GM23338 (cell line): ENCODE data around the gene DAAM1. TPM values are rescaled to one million over a fixed set of nuclear protein-coding genes. Genes with fewer than 3 reads are reported as not detected.

Source experiments
- ATAC-seq: fragments of 200-7000 bp; cut with Tn5 transposase; 3 replicates; pipeline ENCODE4 v1.9.1; 2020
- DNase-seq: peaks from one replicate; pipeline ENCODE4 v3.0.0-alpha.2; 2015; ENCODE audit warnings: low spot score
- H2AFZ ChIP-seq: fragments of 200-600 bp; sonication (generic); 2 replicates; pipeline ENCODE4 v1.8.0; 2016; ENCODE audit warnings: antibody characterized with exemption, mild to moderate bottlenecking, moderate library complexity
- H3F3A ChIP-seq: fragments of 200-600 bp; sonication (generic); replicated peaks from 2 replicates; pipeline ENCODE4 v1.8.0; 2017; ENCODE audit warnings: antibody characterized with exemption, mixed run types, low read depth
- H3K27ac ChIP-seq: fragments of 200-600 bp; sonication (generic); 2 replicates; pipeline ENCODE4 v1.6.1; 2016; ENCODE audit warnings: low read depth
- H3K27me3 ChIP-seq: fragments of 200-600 bp; sonication (generic); 2 replicates; pipeline ENCODE4 v1.8.0; 2016; ENCODE audit warnings: mild to moderate bottlenecking, mixed run types, moderate library complexity; ENCODE audit not compliant: insufficient read depth
- H3K36me3 ChIP-seq: fragments of 200-600 bp; sonication (generic); 2 replicates; pipeline ENCODE4 v1.8.0; 2016; ENCODE audit warnings: mild to moderate bottlenecking; ENCODE audit not compliant: insufficient read depth
- H3K4me1 ChIP-seq: fragments of 200-600 bp; sonication (generic); 2 replicates; pipeline ENCODE4 v1.8.0; 2016; ENCODE audit warnings: mild to moderate bottlenecking, moderate library complexity; ENCODE audit not compliant: insufficient read depth
- H3K4me2 ChIP-seq: fragments of 200-600 bp; sonication (generic); 2 replicates; pipeline ENCODE4 v1.7.1; 2017; ENCODE audit warnings: mixed run types
- H3K4me3 ChIP-seq: fragments of 200-600 bp; sonication (generic); 2 replicates; pipeline ENCODE4 v1.6.1; 2016; ENCODE audit warnings: mixed run types
- H3K79me2 ChIP-seq: fragments of 200-600 bp; sonication (generic); replicated peaks from 2 replicates; pipeline ENCODE4 v1.8.0; 2017; ENCODE audit warnings: mild to moderate bottlenecking; ENCODE audit not compliant: insufficient read depth
- H3K9me2 ChIP-seq: fragments of 200-600 bp; sonication (generic); 2 replicates; pipeline ENCODE4 v1.8.0; 2017; ENCODE audit not compliant: insufficient read depth
- H4K20me1 ChIP-seq: fragments of 200-600 bp; sonication (generic); replicated peaks from 2 replicates; pipeline ENCODE4 v1.8.0; 2017; ENCODE audit warnings: mild to moderate bottlenecking; ENCODE audit not compliant: insufficient read depth
- H3K27ac Mint-ChIP-seq: 2 replicates; pipeline ENCODE4 v1.8.0; 2020; ENCODE audit warnings: inconsistent platforms, mild to moderate bottlenecking, moderate library complexity, mixed read lengths
- H3K27me3 Mint-ChIP-seq: 3 replicates; pipeline ENCODE4 v1.8.0; 2022; ENCODE audit warnings: low read depth, mild to moderate bottlenecking, moderate library complexity, mixed read lengths, inconsistent platforms; ENCODE audit not compliant: insufficient read depth, poor library complexity
- H3K36me3 Mint-ChIP-seq: 3 replicates; pipeline ENCODE4 v1.8.0; 2021; ENCODE audit warnings: low read depth, mild to moderate bottlenecking, inconsistent platforms, moderate library complexity, mixed read lengths
- H3K4me1 Mint-ChIP-seq: 3 replicates; pipeline ENCODE4 v1.8.0; 2020; ENCODE audit warnings: mild to moderate bottlenecking, inconsistent platforms, mixed read lengths
- H3K4me3 Mint-ChIP-seq: 3 replicates; pipeline ENCODE4 v1.8.0; 2021; ENCODE audit warnings: moderate library complexity, mild to moderate bottlenecking, inconsistent platforms, mixed read lengths
- H3K9me3 Mint-ChIP-seq: 3 replicates; pipeline ENCODE4 v1.8.0; 2020; ENCODE audit warnings: moderate library complexity, mild to moderate bottlenecking, inconsistent platforms, mixed read lengths
- CREB1 ChIP-seq: fragments of 250-450 bp; sonication (Bioruptor Pico); IDR thresholded peaks from 2 replicates; pipeline ENCODE4 v1.5.0; 2020; ENCODE audit warnings: low read depth, mild to moderate bottlenecking, moderate library complexity
- CTCF ChIP-seq, 2 experiments: fragments of 200-600 bp in 1 of 2; sonication (generic) in 1 of 2; conservative IDR thresholded peaks; 2 replicates each; pipeline versions ENCODE4 v1.5.1 to v1.6.1; 2016 to 2017; ENCODE audit warnings: antibody characterized with exemption in 2 of 2, low read depth in 2 of 2, mild to moderate bottlenecking in 2 of 2, moderate library complexity in 1 of 2
- ETS1 ChIP-seq: IDR thresholded peaks from 2 replicates; pipeline ENCODE4 v1.6.1; 2016; ENCODE audit warnings: antibody characterized with exemption
- EZH2 ChIP-seq: fragments of 200-600 bp; sonication (generic); IDR thresholded peaks from one replicate; pipeline ENCODE4 v1.8.0; 2017; ENCODE audit warnings: antibody characterized with exemption, mild to moderate bottlenecking, low read depth; ENCODE audit not compliant: unreplicated experiment
- EZH2phosphoT487 ChIP-seq: fragments of 200-600 bp; sonication (generic); IDR thresholded peaks from one replicate; pipeline ENCODE4 v1.8.1; 2018; ENCODE audit warnings: antibody characterized with exemption; ENCODE audit not compliant: unreplicated experiment
- JUNB ChIP-seq: IDR thresholded peaks from one replicate; pipeline ENCODE4 v1.6.1; 2016; ENCODE audit warnings: antibody characterized with exemption; ENCODE audit not compliant: unreplicated experiment
- NANOG ChIP-seq: IDR thresholded peaks from 2 replicates; pipeline ENCODE4 v1.6.1; 2016; ENCODE audit warnings: antibody characterized with exemption, borderline replicate concordance
- POLR2AphosphoS5 ChIP-seq: IDR thresholded peaks from 2 replicates; pipeline ENCODE4 v1.6.1; 2016; ENCODE audit warnings: antibody characterized with exemption, low read depth
- REST ChIP-seq: IDR thresholded peaks from one replicate; pipeline ENCODE4 v1.6.1; 2018; ENCODE audit warnings: antibody characterized with exemption; ENCODE audit not compliant: unreplicated experiment
- STAT1 ChIP-seq: IDR thresholded peaks from one replicate; pipeline ENCODE4 v1.6.1; 2016; ENCODE audit warnings: antibody characterized with exemption; ENCODE audit not compliant: unreplicated experiment
- ZNF114 ChIP-seq: fragments of 250-450 bp; sonication (Bioruptor Pico); IDR thresholded peaks from 2 replicates; pipeline ENCODE4 v1.5.0; 2020; ENCODE audit warnings: mild to moderate bottlenecking, moderate library complexity
- ZNF331 ChIP-seq: fragments of 250-450 bp; sonication (Bioruptor Pico); IDR thresholded peaks from 2 replicates; pipeline ENCODE4 v1.5.0; 2020; ENCODE audit warnings: low read depth, mild to moderate bottlenecking, moderate library complexity
- ZNF462 ChIP-seq: fragments of 250-450 bp; sonication (Bioruptor Pico); IDR thresholded peaks from 2 replicates; pipeline ENCODE4 v1.5.0; 2020; ENCODE audit warnings: mild to moderate bottlenecking, moderate library complexity
- polyA plus RNA-seq: library from polyadenylated mRNA; unstranded; fragments of >200 nt; fragmentation: Nextera tagmentation; extraction: Ambion mirVana; gene quantifications from 2 replicates; pipeline ENCODE4 v1.2.1, GENCODE V29; 2016
- total RNA-seq: library from RNA; depleted of rRNA; stranded (reverse); fragments of >200 nt; shearing (Covaris generic); gene quantifications from 2 replicates; pipeline ENCODE4 v1.2.3, GENCODE V29; 2014

The DAAM1 gene
- total and polyA plus RNA-seq, 2 experiments from 2014 or later = 36.3 to 42.1 TPM

GRCh38 chr14:59210621-59211020 is 22.2 kb downstream of the DAAM1 start:
- Histone ChIP-seq H3K4me2 (peak overlapping the region; percentile 7; the same call in 1 of the 2 replicates), H3K4me1 (peaks cover 36% of the 10 kb centered on the region), H4K20me1 (no peaks in the 10 kb centered on the region; the same call in 1 of the 2 replicates), H3K36me3 (no peaks in the 10 kb centered on the region), H3F3A (no peaks in the 10 kb centered on the region), H3K27ac (no peak overlapping the region), H3K79me2 (peaks cover 38% of the 10 kb centered on the region), H3K4me3 (no peak overlapping the region), H3K27me3 (no peaks in the 10 kb centered on the region), H3K9me2 (no peaks in the 10 kb centered on the region), H2AFZ (no peak overlapping the region)
- ATAC-seq (no peak), DNase-seq (no peak)
- Mint-ChIP-seq H3K36me3 (no peaks in the 10 kb centered on the region), H3K9me3 (no peaks in the 10 kb centered on the region), H3K4me1 (peaks cover 43% of the 10 kb centered on the region), H3K4me3 (no peak overlapping the region), H3K27ac (no peak overlapping the region; the same call in 1 of the 2 replicates), H3K27me3 (no peaks in the 10 kb centered on the region)
- TF ChIP-seq POLR2AphosphoS5 (no peak), REST (no peak), EZH2 (no peak), ZNF462 (no peak), CREB1 (no peak), ETS1 (no peak), ZNF114 (CRISPR knock-in tag) (no peak), STAT1 (no peak), CTCF (conservative IDR thresholded peaks at IDR 0.05; ENCODE audit: low read depth in 2 of 2) (no peak), NANOG (no peak), ZNF331 (CRISPR knock-in tag) (no peak), JUNB (no peak), EZH2phosphoT487 (no peak)
